Adrenal gland (tissue), 5 donors: Measurements from ENCODE around the gene HOMER2.
"Not testable (repeated sequence)": the region's sequence is repeated elsewhere in the genome, so short reads cannot be mapped to it uniquely, and the experiment has no call there.

Experiments
- CTCF ChIP-seq, 6 experiments: fragments of 450-650 bp in 4 of 6; fragments of 200-600 bp in 2 of 6; sonication (generic) in 1 of 6; IDR thresholded peaks; 1 replicate in 5 of 6; 2 replicates in 1 of 6; pipeline versions ENCODE4 v1.5.1 to v1.8.0; 2016 to 2021; ENCODE audit warnings: antibody characterized with exemption in 6 of 6, mild to moderate bottlenecking in 2 of 6, moderate library complexity in 1 of 6
- POLR2A ChIP-seq, 2 donors: fragments of 450-650 bp; IDR thresholded peaks; one replicate each; pipeline ENCODE4 v1.6.1; 2017; ENCODE audit warnings: antibody characterized with exemption in 2 of 2, mild to moderate bottlenecking in 2 of 2, moderate library complexity in 1 of 2
- donor health status: DM: no; HTN: no; CAD: no.

- not testable (repeated sequence) for TF ChIP-seq POLR2A, CTCF (IDR thresholded peaks at IDR 0.05)
Measured at GRCh38 chr15:82893473-82893872, 59.0 kb downstream of the HOMER2 start.
